Measurements from ENCODE around the gene CEP89.

Gene CEP89

GRCh38 chr19:32874605-32875004 lies 97.2 kb downstream of the CEP89 start:
- Histone ChIP-seq H3K4me3 (ENCODE audit: low read depth, low read length) (no peak overlapping the region), H3K36me3 (no peaks in the 10 kb centered on the region), H3K4me1 (no peaks in the 10 kb centered on the region), H3K9me3 (no peaks in the 10 kb centered on the region), H3K27me3 (no peaks in the 10 kb centered on the region)
- no peak for DNase-seq
- no peak for TF ChIP-seq CTCF (IDR thresholded peaks at IDR 0.05; ENCODE audit: low read depth, low read length)

- TF ChIP-seq CTCF (IDR thresholded peaks at IDR 0.05; ENCODE audit: low read depth, low read length) = no peak
Measured at GRCh38 chr19:32873247-32873959, 98.4 kb downstream of the CEP89 start.

GRCh38 chr19:32872391-32872790 lies 99.4 kb downstream of the CEP89 start:
- DNase-seq = no peak
- TF ChIP-seq CTCF (IDR thresholded peaks at IDR 0.05; ENCODE audit: low read depth, low read length) = no peak
- H3K36me3 ChIP-seq = no peaks in the 10 kb centered on the region
- no peaks in the 10 kb centered on the region for H3K27me3 ChIP-seq
- no peaks in the 10 kb centered on the region for H3K9me3 ChIP-seq
- no peaks in the 10 kb centered on the region for H3K4me1 ChIP-seq
- H3K4me3 ChIP-seq (ENCODE audit: low read depth, low read length) = no peak overlapping the region

More at GRCh38 chr19:32873247-32873959, 98.4 kb downstream of the CEP89 start:
- Histone ChIP-seq H3K4me3 (ENCODE audit: low read depth, low read length) (no peak overlapping the region), H3K9me3 (no peaks in the 10 kb centered on the region), H3K4me1 (no peaks in the 10 kb centered on the region), H3K36me3 (no peaks in the 10 kb centered on the region), H3K27me3 (no peaks in the 10 kb centered on the region)
- DNase-seq = no peak

DNA sequence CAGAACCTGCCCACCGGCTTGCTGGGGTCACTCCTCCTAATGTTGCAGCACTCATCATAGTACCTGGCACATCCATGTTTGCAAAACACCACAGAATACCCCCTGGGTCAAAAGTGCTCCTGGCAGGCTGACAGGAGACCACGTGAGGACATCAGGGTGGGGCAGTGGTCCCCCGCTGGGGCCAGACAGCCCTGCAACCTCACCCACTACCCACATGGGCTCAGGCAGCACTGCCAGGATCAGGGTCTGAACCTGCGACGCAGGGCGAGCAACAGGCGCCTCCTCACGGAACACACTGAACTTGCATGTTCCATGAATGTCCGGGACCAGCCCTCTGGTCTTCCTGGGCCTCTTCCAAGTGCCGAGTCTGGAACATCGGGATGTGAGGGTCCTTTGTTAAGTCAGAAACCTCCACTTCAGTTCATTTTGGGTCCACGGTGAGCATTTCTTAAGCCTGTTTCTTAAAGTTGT lies 100.7 kb downstream of the CEP89 start:
- no peaks in the 10 kb centered on the region for H3K36me3 ChIP-seq
- no peaks in the 10 kb centered on the region for H3K4me1 ChIP-seq
- no peak overlapping the region for H3K4me3 ChIP-seq (ENCODE audit: low read depth, low read length)
- no peak for DNase-seq
- no peaks in the 10 kb centered on the region for H3K27me3 ChIP-seq
- TF ChIP-seq CTCF (IDR thresholded peaks at IDR 0.05; ENCODE audit: low read depth, low read length) = no peak
- no peaks in the 10 kb centered on the region for H3K9me3 ChIP-seq

GRCh38 chr19:32869966-32870573 lies 101.7 kb downstream of the CEP89 start:
- TF ChIP-seq CTCF (IDR thresholded peaks at IDR 0.05; ENCODE audit: low read depth, low read length) = no peak
- H3K4me1 ChIP-seq = no peaks in the 10 kb centered on the region
- no peaks in the 10 kb centered on the region for H3K9me3 ChIP-seq
- no peaks in the 10 kb centered on the region for H3K36me3 ChIP-seq
- H3K27me3 ChIP-seq = no peaks in the 10 kb centered on the region
- H3K4me3 ChIP-seq (ENCODE audit: low read depth, low read length) = no peak overlapping the region
- DNase-seq = no peak

DNA sequence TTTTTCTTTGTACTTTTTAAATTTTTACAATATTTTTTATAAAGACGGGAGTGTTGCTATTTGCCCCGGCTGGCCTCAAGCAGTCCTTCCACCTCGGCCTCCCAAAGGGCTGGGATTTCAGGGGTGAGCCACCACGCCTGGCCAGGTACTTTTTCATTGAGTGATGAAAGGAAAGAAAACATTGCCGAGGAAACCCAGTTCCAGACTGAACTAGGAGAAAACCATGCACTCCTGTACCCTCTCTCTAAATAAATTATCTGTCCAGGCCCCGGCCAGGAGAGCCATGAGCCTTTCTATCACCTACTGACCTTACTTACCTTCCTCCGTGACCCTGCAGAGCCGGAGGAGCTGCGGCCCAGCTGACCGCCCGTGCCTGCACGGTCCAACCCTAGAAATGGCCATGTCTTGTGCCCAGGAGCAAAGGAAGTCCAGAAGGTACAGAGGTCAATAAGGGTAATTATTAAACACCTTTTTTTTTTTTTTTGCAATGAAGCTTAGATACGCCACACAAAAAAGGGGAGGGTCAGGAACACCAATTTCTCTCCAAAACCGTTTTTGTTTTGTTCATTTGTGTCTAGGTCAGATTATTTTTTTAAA lies 102.3 kb downstream of the CEP89 start, which contains the start of gene SLC7A9:
SLC7A9 (minus strand) TSS at position 399 of the 597 bp plus-strand sequence. CDS start 1,233 bp downstream, outside the sequence.
- Histone ChIP-seq H3K4me3 (ENCODE audit: low read depth, low read length) (no peak within 1 kb of the TSS), H3K27me3 (no peaks in the 10 kb centered on the region), H3K36me3 (no peaks in the 10 kb centered on the region), H3K4me1 (no peaks in the 10 kb centered on the region), H3K9me3 (no peaks in the 10 kb centered on the region)
- no peak for DNase-seq
- TF ChIP-seq CTCF (IDR thresholded peaks at IDR 0.05; ENCODE audit: low read depth, low read length) = no peak
